Activated CD4-positive, alpha-beta T cell treated with anti-CD3 and anti-CD28 coated beads, Interleukin-2, amount 10 ng/mL, durations not matched to agents 24 days and 14 days (primary cell): ENCODE measurements around the gene PEAK3. TPM values are rescaled to one million over a fixed set of nuclear protein-coding genes. Genes with fewer than 3 reads are reported as not detected.

Experiments
- total RNA-seq: library from RNA; stranded (reverse); gene quantifications from 2 replicates; pipeline ENCODE4 v1.2.3, GENCODE V29; 2022

Gene PEAK3
- total RNA-seq, 1 donor from 2014 or later, result 0.09 TPM

Other genes with a start within 250 kb of the PEAK3 start
- 159 and 169 TPM in 2 replicates for gene MKNK2, start 230.9 kb downstream of the PEAK3 start, total RNA-seq
- gene MOB3A, start 185.8 kb downstream of the PEAK3 start, total RNA-seq, result 184 and 185 TPM in 2 replicates
- 9.5 and 10.0 TPM in 2 replicates for gene IZUMO4, start 185.3 kb downstream of the PEAK3 start, total RNA-seq
- gene AP3D1, start 130.6 kb downstream of the PEAK3 start, total RNA-seq, result 104 and 113 TPM in 2 replicates
- 127 and 137 TPM in 2 replicates for gene DOT1L, start 118.2 kb downstream of the PEAK3 start, total RNA-seq
- gene PLEKHJ1, start 45.8 kb downstream of the PEAK3 start, total RNA-seq, result 70.5 and 71.6 TPM in 2 replicates
- gene SF3A2, start 45.4 kb downstream of the PEAK3 start, total RNA-seq, result 159 and 171 TPM in 2 replicates
- gene AMH, start 32.9 kb downstream of the PEAK3 start, total RNA-seq, result 4.0 and 5.1 TPM in 2 replicates
- gene JSRP1, start 25.8 kb downstream of the PEAK3 start, total RNA-seq, result 0.40 and 0.91 TPM in 2 replicates
- gene LINGO3, start 26.0 kb upstream of the PEAK3 start, total RNA-seq, result 0.09 and 0.26 TPM in 2 replicates
- 190 and 192 TPM in 2 replicates for gene LSM7, start 46.4 kb upstream of the PEAK3 start, total RNA-seq
- 69.7 and 69.8 TPM in 2 replicates for gene SPPL2B, start 46.5 kb upstream of the PEAK3 start, total RNA-seq
- 0.09 TPM in 1 of 2 replicates, not detected in the other for gene TMPRSS9, start 78.1 kb upstream of the PEAK3 start, total RNA-seq
- gene TIMM13, start 145.4 kb upstream of the PEAK3 start, total RNA-seq, result 182 and 190 TPM in 2 replicates
- 120 TPM in 2 replicates for gene LMNB2, start 174.8 kb upstream of the PEAK3 start, total RNA-seq
- 101 and 102 TPM in 2 replicates for gene GADD45B, start 194.0 kb upstream of the PEAK3 start, total RNA-seq